Ramos (cell line): Measurements from ENCODE around the gene VASP.

ENCODE experiments used
- in situ Hi-C: fragments of 300-500 bp; cut with MboI; formaldehyde crosslinking; loops from one replicate; pipeline ENCODE4 v1.14.3; 2022; ENCODE audit warnings: low sequenced_read_pairs; ENCODE audit not compliant: unreplicated experiment

VASP gene

DNA sequence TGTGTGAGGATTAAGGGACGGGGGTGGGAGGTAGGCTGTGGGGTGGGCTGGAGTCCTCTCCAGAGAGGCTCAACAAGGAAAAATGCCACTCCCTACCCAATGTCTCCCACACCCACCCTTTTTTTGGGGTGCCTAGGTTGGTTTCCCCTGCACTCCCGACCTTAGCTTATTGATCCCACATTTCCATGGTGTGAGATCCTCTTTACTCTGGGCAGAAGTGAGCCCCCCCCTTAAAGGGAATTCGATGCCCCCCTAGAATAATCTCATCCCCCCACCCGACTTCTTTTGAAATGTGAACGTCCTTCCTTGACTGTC, 34.0 kb upstream of the VASP start:
- in situ Hi-C loops = no loop called here

DNA sequence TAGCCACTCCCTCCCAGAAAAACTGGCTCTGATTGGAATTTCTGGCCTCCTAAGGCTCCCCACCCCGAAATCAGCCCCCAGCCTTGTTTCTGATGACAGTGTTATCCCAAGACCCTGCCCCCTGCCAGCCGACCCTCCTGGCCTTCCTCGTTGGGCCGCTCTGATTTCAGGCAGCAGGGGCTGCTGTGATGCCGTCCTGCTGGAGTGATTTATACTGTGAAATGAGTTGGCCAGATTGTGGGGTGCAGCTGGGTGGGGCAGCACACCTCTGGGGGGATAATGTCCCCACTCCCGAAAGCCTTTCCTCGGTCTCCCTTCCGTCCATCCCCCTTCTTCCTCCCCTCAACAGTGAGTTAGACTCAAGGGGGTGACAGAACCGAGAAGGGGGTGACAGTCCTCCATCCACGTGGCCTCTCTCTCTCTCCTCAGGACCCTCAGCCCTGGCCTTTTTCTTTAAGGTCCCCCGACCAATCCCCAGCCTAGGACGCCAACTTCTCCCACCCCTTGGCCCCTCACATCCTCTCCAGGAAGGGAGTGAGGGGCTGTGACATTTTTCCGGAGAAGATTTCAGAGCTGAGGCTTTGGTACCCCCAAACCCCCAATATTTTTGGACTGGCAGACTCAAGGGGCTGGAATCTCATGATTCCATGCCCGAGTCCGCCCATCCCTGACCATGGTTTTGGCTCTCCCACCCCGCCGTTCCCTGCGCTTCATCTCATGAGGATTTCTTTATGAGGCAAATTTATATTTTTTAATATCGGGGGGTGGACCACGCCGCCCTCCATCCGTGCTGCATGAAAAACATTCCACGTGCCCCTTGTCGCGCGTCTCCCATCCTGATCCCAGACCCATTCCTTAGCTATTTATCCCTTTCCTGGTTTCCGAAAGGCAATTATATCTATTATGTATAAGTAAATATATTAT, 33.3 kb upstream of the VASP start:
- in situ Hi-C loops = no loop called here

DNA sequence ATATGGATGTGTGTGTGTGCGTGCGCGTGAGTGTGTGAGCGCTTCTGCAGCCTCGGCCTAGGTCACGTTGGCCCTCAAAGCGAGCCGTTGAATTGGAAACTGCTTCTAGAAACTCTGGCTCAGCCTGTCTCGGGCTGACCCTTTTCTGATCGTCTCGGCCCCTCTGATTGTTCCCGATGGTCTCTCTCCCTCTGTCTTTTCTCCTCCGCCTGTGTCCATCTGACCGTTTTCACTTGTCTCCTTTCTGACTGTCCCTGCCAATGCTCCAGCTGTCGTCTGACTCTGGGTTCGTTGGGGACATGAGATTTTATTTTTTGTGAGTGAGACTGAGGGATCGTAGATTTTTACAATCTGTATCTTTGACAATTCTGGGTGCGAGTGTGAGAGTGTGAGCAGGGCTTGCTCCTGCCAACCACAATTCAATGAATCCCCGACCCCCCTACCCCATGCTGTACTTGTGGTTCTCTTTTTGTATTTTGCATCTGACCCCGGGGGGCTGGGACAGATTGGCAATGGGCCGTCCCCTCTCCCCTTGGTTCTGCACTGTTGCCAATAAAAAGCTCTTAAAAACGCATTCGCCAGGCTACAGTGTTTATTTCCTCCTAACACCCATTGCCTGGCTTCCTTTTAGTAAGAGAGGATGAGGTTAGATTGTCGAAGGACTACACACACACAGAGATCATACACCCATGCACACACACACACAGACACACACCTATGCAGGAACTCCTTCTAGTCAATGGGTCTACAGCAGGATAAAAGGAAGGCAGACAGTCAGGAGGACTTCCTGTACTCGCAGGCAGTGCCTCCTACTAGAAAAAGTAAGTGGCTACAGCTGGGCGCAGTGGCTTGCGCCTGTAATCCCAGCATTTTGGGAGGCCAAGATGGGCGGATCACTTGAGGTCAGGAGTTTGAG, 32.4 kb upstream of the VASP start:
- in situ Hi-C loops = loop anchor here (5.0 kb wide), 1 partner anchor 33 kb away; no protein-coding TSS in a partner anchor

DNA sequence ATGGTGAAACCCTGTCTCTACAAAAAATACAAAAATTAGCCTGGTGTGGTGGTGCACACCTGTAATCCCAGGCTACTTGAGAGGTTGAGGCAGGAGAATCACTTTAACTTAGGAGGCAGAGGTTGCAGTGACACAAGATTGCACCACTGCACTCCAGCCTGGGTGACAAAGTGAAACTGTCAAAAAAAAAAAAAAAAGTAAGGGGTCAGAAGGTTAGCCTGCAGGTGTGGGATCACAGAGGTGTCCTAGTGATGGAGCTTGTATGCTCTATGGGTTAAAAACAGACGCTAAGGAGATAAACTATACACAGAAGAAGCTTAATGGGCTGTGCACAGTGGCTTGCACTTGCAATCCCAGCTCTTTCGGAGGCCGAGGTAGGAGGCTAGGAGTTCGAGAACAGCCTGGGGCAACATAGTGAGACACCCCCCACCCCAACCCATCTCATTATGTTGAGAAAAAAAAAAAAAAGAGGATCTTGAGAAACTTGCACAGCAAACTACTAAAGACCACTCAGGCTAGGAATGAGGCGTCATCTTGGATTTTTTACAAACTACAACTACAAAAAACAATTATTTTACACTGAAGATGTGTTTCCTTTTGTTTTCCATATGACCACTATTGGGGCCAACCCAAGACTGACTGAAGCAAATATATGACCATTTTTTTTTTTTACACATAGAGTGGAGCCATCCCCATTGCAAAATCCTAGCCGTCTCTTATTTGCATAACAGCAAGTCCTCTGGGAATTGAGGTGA, 31.6 kb upstream of the VASP start:
- in situ Hi-C loops = loop anchor here (5.0 kb wide), 1 partner anchor 33 kb away; no protein-coding TSS in a partner anchor

DNA sequence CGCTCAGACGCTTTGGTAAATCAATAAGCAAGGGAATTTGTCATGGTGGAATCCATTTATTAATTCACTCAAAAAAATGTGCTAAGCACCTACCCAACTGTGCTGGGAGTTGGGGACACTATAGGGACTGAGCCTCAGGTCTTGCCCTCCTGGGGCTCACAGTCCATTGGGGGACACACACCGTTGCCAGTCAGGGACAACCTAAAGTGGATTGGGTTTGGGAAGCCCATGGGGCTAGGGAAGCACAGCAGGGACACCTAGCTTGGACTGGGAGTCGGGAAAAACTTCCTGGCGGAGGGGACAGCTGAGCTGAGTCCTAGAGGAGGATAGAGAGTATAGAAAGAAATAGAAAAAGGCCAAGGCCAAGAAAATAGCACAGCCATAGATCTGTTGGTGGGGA, 31.0 kb upstream of the VASP start:
- in situ Hi-C loops = loop anchor here (5.0 kb wide), 1 partner anchor 34 kb away; no protein-coding TSS in a partner anchor

DNA sequence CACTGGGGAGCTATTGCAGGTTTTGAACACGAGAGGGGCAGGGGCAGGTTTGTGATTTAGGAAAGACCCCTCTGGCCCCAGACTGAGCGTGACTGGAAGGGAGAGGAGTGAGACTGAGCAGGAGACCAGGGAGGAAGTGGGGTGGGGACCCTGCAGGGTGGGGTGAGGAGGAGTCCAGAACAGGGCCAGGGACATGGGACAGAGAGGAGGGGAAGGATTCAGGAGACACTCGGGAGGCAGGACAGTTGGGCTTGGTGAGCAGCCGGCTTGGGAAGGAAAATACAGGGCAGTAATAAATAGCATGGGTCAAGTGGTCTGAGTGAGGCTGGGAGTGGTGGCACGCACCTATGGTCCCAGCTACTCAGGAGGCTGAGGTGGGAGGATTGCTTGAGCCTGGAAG, 30.1 kb upstream of the VASP start:
- in situ Hi-C loops = loop anchor here (5.0 kb wide), 1 partner anchor 35 kb away; no protein-coding TSS in a partner anchor

DNA sequence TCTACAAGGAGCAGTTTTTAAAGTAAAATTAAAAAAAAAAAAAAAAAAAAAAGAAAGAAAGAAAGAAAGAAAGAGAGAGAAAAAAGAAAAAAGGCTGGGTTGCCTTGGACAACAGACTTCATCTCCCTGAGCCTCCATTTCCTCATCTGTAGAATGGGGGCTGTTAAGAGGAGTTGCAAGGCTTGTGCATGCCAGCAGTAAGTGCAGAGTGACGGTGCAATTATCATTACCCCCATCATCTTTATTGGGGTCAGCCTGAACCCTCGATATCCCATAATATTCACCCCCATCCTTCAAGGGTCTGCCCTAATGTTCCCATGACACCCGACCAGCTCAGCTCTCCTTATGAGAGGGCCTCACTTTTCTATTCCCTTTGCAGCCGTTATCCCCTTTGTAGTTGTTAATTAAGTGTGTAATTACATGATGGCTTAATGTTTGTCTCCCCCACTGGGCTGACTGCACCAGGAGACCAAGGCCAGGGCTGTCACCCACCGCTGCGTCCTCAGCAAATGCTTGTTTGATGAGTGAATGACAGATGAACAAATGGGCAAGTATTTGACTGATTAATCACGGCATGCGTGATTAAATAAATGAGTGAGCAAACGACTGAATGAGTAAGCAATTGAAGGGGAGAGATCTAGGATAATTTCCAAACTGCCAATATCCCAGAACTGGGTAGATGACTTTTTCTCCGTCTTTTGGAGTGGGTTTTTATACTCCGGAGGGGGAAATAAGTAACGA, 29.4 kb upstream of the VASP start:
- in situ Hi-C loops = loop anchor here (5.0 kb wide), 1 partner anchor 36 kb away; no protein-coding TSS in a partner anchor

DNA sequence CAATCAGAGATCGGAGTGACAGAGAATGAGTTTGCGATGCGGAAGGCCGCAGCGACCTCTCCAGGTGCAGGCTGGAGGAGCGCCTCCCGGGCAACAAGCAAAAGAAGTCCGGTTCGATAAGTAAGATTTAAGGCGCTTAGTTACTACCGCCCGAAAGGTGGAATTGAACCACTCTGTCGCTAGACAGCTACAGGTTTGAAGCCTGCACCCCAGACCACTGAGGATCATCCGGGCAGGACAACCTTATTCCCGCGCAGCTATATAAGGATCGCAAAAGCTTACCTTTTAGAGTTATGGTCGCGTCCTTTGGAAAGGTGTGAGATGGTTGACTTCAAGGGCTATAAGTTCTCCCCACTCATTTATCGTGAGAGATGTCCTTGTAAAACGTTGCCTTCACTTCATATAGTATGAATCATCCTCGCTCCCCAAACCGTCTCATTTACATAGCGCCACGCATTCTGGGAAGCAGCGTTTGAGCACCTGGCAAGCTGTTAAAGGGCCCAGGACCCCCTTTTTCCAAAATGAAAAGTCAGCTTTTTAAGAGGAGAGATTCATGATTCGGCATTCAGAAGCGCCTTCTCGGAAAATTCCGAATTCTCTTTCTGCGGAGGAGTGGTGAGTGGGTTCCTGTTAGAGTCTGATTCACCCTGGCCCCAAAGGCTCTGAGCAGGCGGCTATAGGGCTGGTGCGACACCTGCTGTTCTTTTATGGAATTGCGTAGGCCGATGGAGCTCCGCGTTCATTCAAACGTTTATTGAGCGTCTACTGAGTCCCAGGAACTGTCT, 28.6 kb upstream of the VASP start:
- in situ Hi-C loops = loop anchor here (5.0 kb wide), 1 partner anchor 36 kb away; no protein-coding TSS in a partner anchor

DNA sequence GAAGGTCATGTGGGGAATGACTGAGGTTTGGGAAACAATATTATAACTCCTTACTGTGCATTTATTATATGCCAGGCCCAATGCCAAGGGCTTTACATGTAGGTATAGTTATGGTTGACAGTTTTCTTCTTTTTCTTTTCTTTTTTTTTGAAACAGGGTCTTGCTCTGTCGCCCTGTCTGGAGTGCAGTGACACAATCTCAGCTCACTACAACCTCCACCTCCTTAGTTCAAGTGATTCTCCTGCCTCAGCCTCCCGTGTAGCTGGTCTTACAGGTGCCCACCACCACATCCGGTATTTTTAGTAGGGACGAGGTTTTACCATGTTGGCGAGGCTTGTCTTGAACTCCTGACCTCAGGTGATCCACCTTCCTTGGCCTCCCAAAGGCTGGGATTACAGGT, 24.2 kb upstream of the VASP start:
- in situ Hi-C loops = no loop called here

DNA sequence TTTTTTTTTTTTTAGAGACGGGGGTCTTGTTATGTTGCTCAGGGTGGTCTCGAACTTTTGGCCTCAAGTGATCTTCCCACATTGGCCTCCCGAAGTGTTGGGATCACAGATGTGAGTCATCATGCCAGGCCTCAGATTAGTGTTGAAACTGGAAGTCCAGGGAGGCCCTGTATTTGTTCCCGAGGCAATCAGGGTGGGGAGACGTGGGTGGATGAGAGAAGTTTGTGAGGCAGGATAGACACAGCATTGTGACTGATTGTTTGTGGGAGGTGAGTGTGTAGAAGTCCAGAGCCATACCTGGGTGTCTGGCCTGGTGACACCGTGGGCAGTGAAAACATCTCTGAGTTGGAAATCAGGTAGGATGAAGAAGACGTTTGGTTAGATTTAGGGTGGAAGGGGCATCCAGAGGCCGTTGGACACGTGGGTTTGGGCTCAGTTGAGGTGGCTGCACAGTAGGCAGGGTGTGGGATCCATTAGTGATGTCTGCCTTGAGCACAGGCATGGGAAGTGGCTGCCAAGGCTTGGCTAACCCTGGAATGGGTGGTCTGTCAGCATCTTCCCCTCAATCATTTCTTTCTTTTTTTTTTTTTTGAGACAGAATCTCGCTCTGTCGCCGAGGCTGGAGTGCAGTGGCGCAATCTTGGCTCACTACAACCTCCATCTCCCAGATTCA, 22.9 kb upstream of the VASP start:
- in situ Hi-C loops = no loop called here

DNA sequence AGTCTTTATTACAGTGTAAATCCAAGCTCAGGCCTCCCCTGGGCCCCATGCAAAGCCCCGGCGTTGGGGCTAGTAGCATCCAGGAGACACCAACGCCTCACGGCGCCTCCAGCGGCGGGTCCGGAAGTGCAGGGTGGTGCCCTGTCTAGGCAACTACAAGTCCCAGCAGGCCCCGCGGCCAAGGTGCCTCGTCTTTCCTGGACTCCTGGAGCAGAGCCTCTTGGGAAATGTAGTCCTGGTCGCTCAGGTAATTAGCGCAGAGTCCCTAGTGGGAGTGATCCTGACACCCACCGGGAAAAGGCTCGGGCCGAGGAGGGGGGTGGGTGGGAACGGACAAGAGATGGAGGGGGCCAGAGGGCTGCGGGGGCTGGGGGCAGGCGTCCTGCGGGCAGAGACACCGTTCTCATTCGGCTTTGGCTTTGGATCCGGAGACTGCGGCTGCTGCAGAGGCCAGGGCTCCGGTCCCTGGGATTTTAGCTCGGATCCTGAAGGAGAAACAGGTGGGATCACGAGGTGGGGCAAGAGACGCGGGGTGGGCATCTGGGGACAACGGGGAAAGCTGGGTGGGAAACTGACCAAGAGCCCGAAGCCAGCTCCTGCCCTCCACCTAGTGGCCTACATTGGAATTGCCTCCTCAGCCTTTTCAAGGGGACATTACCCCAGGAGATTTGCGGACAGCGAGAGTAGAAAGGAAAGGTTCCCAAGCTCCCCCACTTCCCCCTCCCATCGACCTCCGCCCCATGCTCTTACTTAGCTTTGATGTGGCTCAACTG, 21.8 kb upstream of the VASP start:
- in situ Hi-C loops = no loop called here

DNA sequence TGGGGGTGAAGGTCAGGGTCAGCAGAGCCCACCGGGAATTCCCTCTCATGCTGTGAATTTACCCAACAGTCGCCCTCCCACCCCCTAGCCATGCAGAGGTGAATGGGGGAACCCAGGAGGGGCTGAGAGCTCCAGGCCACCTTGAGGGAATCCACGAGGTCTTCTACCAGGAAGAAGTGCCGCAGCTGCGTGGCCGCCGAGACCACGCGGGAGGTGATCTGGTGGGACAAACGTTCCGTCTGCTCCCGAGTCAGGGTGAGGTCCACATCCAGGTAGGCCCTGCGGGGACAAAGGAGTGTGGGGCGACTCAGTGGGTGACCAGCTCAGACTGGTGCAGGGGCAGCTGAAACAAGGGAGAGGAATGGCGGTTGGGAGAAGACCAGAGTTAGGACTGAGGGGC, 18.6 kb upstream of the VASP start:
- in situ Hi-C loops = no loop called here

DNA sequence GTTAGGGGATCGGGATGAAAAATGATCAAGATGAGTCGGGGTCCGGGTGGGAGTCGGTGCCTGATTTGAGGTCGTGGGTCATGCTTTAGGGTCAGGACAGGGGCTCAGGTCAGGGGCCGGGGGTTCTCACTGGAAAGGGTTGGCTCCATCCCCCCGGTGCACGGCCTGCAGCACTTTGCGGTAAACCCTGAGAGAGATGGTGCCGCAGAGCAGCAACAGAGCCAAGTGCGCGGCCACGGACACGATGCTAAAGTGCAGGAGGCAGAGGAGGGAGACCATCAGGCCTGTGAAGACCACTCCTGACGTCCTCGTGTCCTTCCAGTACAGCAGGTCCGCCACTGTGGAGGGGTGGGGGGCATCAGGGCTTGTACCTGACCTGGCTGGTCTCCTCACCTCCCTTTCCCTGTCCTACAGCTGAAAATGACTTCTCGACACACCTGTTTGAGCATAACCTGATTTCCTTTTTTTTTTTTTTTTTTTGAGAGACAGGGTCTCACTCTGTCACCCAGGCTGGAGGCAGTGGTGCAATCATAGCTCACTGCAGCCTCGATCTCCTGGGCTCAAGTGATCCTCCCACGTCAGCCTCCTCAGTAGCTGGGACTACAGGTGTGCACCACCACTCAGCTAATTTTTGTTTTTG, 17.9 kb upstream of the VASP start:
- in situ Hi-C loops = no loop called here

DNA sequence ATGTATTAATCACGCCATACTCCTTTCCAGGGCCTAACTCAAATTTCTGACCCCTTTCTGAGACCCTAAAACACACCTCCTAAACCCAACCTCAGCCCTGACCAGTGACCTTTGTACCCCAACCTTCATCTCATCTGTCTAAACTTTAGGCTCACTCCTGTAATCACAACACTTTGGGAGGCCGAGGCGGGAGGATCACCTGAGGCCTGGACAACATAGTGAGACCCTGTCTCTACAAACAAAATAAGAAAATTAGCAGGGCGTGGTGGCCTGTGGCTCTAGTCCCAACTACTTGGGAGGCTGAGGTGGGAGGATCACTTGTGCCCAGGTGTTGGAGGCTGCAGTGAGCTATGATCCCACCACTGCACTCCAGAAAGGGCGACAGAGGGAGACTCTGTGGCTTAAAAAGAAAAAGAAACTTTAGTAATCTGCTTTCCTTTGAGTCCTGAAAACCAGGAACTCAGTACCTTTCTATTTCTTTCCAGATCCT, 15.1 kb upstream of the VASP start:
- in situ Hi-C loops = no loop called here

DNA sequence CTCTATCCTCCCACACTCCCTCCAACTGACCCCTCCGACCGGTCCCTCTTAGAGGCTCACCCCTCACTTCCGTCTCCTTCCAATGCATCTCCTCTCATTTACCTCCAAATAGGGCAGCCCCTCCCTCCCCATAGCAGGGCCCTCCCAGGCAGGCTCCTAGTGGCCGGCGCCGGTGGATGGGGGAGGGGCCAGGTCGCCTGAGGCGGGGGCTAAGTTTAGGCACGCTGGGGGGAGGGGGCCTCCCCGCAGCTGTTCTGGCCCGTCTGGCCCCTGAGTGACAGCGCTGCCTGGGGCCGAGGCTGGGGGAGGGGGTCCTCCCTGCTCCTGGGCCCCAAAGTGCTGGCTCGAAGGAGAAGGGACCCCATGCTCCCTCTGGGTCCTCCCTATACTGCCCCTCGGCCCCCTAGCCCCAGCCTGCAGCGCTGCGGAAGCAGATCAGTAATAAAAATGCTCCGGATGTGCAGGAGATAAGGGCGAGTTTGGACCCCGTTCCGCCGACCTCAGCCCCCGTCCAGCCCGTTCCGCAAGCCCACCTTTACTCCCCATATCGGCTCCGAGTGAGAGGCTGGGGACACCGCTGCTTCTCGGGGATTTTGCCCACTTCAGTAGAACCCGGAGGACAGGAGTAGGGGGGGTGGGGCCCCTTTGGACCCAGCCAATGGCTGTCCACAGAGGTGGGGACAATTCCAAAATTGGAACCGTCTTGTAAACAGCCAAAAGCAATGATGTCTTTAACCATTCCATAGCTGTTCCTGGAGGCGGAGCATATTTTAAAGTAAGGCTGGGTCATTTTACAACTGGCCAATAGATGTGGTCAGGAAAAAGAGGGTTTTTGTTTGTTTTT, 14.4 kb upstream of the VASP start:
- in situ Hi-C loops = no loop called here
